Activated T-cell treated with anti-CD3 and anti-CD28 coated beads, Interleukin-2, amount 50 U/mL, for 4 hours (primary cell): ENCODE results near the gene RNF222. TPM values are rescaled to one million over a fixed set of nuclear protein-coding genes. Genes with fewer than 3 reads are reported as not detected.
A peak's percentile ranks its signal among the peaks of the same experiment; 100 is the strongest.
"Not testable (repeated sequence)": the region's sequence is repeated elsewhere in the genome, so short reads cannot be mapped to it uniquely, and the experiment has no call there.

Experiments used
- ATAC-seq, 2 donors: fragments of 200-7000 bp; cut with Tn5 transposase; one replicate each; pipeline ENCODE4 v1.10.0; 2021
- DNase-seq: peaks from one replicate; pipeline ENCODE4 v3.0.0-alpha.2; 2020
- H3K27me3 Mint-ChIP-seq: one replicate; pipeline ENCODE4 v1.8.0; 2021; ENCODE audit warnings: low read depth, mixed read lengths
- H3K36me3 Mint-ChIP-seq: one replicate; pipeline ENCODE4 v1.8.0; 2022; ENCODE audit warnings: mixed read lengths; ENCODE audit not compliant: insufficient read depth
- H3K4me1 Mint-ChIP-seq: one replicate; pipeline ENCODE4 v1.8.0; 2021; ENCODE audit warnings: low read depth, mixed read lengths
- H3K4me3 Mint-ChIP-seq: one replicate; pipeline ENCODE4 v1.8.0; 2021; ENCODE audit warnings: mild to moderate bottlenecking, moderate library complexity, mixed read lengths
- H3K9me3 Mint-ChIP-seq: one replicate; pipeline ENCODE4 v1.8.0; 2021; ENCODE audit warnings: mixed read lengths
- total RNA-seq, 3 donors: library from RNA; stranded (reverse); gene quantifications; one replicate each; pipeline ENCODE4 v1.2.1, GENCODE V29; 2021

RNF222 gene
- total RNA-seq, 3 donors from 2014 or later = 0.11 to 0.13 TPM; not detected in 1

GRCh38 chr17:8359769-8360168, 37.9 kb downstream of the RNF222 start:
- Mint-ChIP-seq H3K36me3 (no peaks in the 10 kb centered on the region), H3K4me3 (no peak overlapping the region), H3K4me1 (peaks cover 10% of the 10 kb centered on the region), H3K9me3 (no peaks in the 10 kb centered on the region), H3K27me3 (no peaks in the 10 kb centered on the region)
- no peak for DNase-seq
- no peak for ATAC-seq

GRCh38 chr17:8357910-8358309, 39.7 kb downstream of the RNF222 start:
- DNase-seq = no peak

GRCh38 chr17:8354236-8354635, 43.4 kb downstream of the RNF222 start:
- no peaks in the 10 kb centered on the region for H3K4me1 Mint-ChIP-seq
- H3K9me3 Mint-ChIP-seq = no peaks in the 10 kb centered on the region
- DNase-seq (no peak), ATAC-seq (no peak)
- peaks cover 8% of the 10 kb centered on the region for H3K27me3 Mint-ChIP-seq
- H3K36me3 Mint-ChIP-seq = no peaks in the 10 kb centered on the region
- H3K4me3 Mint-ChIP-seq = no peak overlapping the region

More at GRCh38 chr17:8357910-8358309, 39.7 kb downstream of the RNF222 start:
- Mint-ChIP-seq H3K27me3 (no peaks in the 10 kb centered on the region), H3K4me1 (peaks cover 10% of the 10 kb centered on the region), H3K4me3 (no peak overlapping the region), H3K9me3 (no peaks in the 10 kb centered on the region), H3K36me3 (no peaks in the 10 kb centered on the region)
- ATAC-seq = no peak

GRCh38 chr17:8353736-8354135, 43.9 kb downstream of the RNF222 start:
- no peak for DNase-seq
- no peaks in the 10 kb centered on the region for H3K9me3 Mint-ChIP-seq
- H3K36me3 Mint-ChIP-seq = no peaks in the 10 kb centered on the region
- no peak for ATAC-seq
- peaks cover 8% of the 10 kb centered on the region for H3K27me3 Mint-ChIP-seq
- no peaks in the 10 kb centered on the region for H3K4me1 Mint-ChIP-seq
- no peak overlapping the region for H3K4me3 Mint-ChIP-seq

DNA sequence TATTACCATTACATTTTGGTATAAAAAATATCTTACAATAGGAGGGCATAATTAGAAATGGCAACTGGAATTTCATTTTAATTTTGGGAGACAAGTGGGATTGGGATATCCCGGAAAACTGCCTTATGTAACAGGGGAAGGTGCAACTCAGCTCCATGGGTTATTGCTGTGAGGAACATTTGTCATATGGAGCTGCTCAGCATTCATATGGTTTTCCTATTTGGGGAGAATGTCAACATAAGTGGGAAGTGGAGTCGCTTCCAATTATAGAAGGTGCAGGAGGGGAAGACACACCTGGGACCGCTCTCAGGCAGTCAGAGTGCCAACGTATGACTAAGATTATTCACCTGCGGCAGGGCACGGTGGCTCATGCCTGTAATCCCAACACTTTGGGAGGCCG, 47.3 kb downstream of the RNF222 start:
- Mint-ChIP-seq H3K36me3 (no peaks in the 10 kb centered on the region), H3K4me1 (no peaks in the 10 kb centered on the region), H3K9me3 (no peaks in the 10 kb centered on the region), H3K27me3 (peaks cover 30% of the 10 kb centered on the region), H3K4me3 (no peak overlapping the region)
- ATAC-seq (no peak), DNase-seq (no peak)

DNA sequence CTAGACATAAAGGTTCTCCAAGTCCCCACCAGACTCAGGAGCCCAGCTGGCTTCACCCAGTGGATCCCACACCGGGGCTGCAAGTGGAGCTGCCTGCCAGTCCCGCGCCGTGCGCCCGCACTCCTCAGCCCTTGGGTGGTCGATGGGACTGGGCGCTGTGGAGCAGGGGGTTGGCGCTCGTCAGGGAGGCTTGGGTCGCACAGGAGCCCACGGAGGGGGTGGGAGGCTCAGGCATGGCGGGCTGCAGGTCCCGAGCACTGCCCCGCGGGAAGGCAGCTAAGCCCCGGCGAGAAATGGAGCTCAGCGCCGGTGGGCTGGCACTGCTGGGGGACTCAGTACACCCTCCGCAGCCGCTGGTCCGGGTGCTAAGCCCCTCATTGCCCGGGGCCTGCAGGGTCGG, 50.6 kb downstream of the RNF222 start:
- H3K4me3 Mint-ChIP-seq, H3K9me3 Mint-ChIP-seq, DNase-seq, H3K36me3 Mint-ChIP-seq, ATAC-seq, H3K4me1 Mint-ChIP-seq: not testable (repeated sequence)
- peaks cover 30% of the 10 kb centered on the region for H3K27me3 Mint-ChIP-seq

GRCh38 chr17:8345951-8346665, 51.5 kb downstream of the RNF222 start:
- Mint-ChIP-seq H3K36me3 (no peaks in the 10 kb centered on the region), H3K4me3 (no peak overlapping the region), H3K27me3 (peaks cover 30% of the 10 kb centered on the region), H3K4me1 (no peaks in the 10 kb centered on the region), H3K9me3 (no peaks in the 10 kb centered on the region)
- no peak for DNase-seq
- ATAC-seq = no peak

GRCh38 chr17:8345052-8345690, 52.5 kb downstream of the RNF222 start:
- H3K9me3 Mint-ChIP-seq = no peaks in the 10 kb centered on the region
- no peak overlapping the region for H3K4me3 Mint-ChIP-seq
- no peaks in the 10 kb centered on the region for H3K4me1 Mint-ChIP-seq
- DNase-seq = no peak
- peaks cover 27% of the 10 kb centered on the region for H3K27me3 Mint-ChIP-seq
- no peaks in the 10 kb centered on the region for H3K36me3 Mint-ChIP-seq
- ATAC-seq = peak in 1 of 2 donors; percentile 25

DNA sequence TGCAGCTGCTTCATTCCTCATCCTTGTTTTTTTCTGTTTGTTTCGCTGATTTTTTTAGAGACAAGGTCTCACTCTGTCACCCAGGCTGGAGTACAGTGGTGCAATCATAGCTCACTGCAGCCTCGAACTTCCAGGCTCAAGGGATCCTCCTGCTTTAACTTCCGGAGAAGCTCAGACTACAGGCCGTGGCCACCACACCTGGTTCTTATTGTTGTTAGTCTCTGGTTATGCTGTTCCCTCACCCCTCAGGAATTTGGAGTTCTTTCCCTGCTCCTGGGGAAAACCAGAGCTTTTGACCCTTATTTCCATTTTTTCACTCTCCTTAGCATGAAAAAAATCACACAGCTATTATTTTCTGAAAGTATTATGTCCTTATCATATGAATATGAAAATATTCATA, 56.2 kb downstream of the RNF222 start:
- DNase-seq (no peak), ATAC-seq (no peak)
- H3K9me3 Mint-ChIP-seq = no peaks in the 10 kb centered on the region
- H3K4me3 Mint-ChIP-seq = no peak overlapping the region
- H3K36me3 Mint-ChIP-seq = no peaks in the 10 kb centered on the region
- peaks cover 9% of the 10 kb centered on the region for H3K4me1 Mint-ChIP-seq
- peaks cover 11% of the 10 kb centered on the region for H3K27me3 Mint-ChIP-seq

Other genes starting within 250 kb of the RNF222 start
- 10 to 100 TPM; 30.4 to 36.9 (median 36.7) TPM for gene PER1, start 245.4 kb downstream of the RNF222 start, total RNA-seq
- gene VAMP2, start 234.9 kb downstream of the RNF222 start, total RNA-seq = 10 to 100 TPM; 49.6 to 67.5 (median 59.7) TPM
- 10 to 100 TPM; 11.9 to 18.6 (median 18.1) TPM for gene TMEM107, start 221.4 kb downstream of the RNF222 start, total RNA-seq
- gene BORCS6, start 207.6 kb downstream of the RNF222 start, total RNA-seq = 1 to 10 TPM; 5.0 to 5.6 (median 5.2) TPM
- gene AURKB, start 187.3 kb downstream of the RNF222 start, total RNA-seq = 1 to 10 TPM; 6.2 to 6.7 (median 6.7) TPM
- gene CTC1, start 149.8 kb downstream of the RNF222 start, total RNA-seq = 10 to 100 TPM; 51.2 to 56.7 (median 53.9) TPM
- 100 to 1,000 TPM; 222 to 271 (median 254) TPM for gene PFAS, start 148.5 kb downstream of the RNF222 start, total RNA-seq
- 10 to 100 TPM; 66.3 to 69.8 (median 67.6) TPM for gene RANGRF, start 109.2 kb downstream of the RNF222 start, total RNA-seq
- gene SLC25A35, start 102.4 kb downstream of the RNF222 start, total RNA-seq = 1 to 10 TPM; 1.7 to 1.9 (median 1.7) TPM
- gene ARHGEF15, start 87.6 kb downstream of the RNF222 start, total RNA-seq = not detected
- gene ODF4, start 58.0 kb downstream of the RNF222 start, total RNA-seq = not detected
- 1,000 to 10,000 TPM; 2,326 to 2,535 (median 2,364) TPM for gene RPL26, start 14.6 kb downstream of the RNF222 start, total RNA-seq
- gene NDEL1, start 38.1 kb upstream of the RNF222 start, total RNA-seq = 10 to 100 TPM; 49.0 to 51.7 (median 51.4) TPM
- gene MYH10, start 232.9 kb upstream of the RNF222 start, total RNA-seq = 1 to 10 TPM; 2.2 to 3.2 (median 2.9) TPM